ENCODE results near the gene SUN3.

SUN3 gene

GRCh38 chr7:48042216-48042615 lies 13.3 kb upstream of the SUN3 start:
- Histone ChIP-seq H3K4me2 (ENCODE audit: low read depth, low read length, poor library complexity, severe bottlenecking) (no peak overlapping the region), H3K79me2 (ENCODE audit: insufficient read depth, low read length) (no peaks in the 10 kb centered on the region), H3K27me3 (ENCODE audit: insufficient read depth, low read length, poor library complexity, severe bottlenecking) (no peaks in the 10 kb centered on the region), H3F3A (ENCODE audit: low read depth) (no peaks in the 10 kb centered on the region), H3K4me3 (ENCODE audit: low read length, poor library complexity, severe bottlenecking) (no peak overlapping the region), H3K9me3 (ENCODE audit: insufficient read depth, low read depth, low read length) (no peaks in the 10 kb centered on the region; the same call in 1 of the 2 replicates), H3K9me2 (replicated peaks; ENCODE audit: low read depth, low read length) (no peaks in the 10 kb centered on the region), H4K20me1 (ENCODE audit: insufficient read depth, low read length, poor library complexity, severe bottlenecking) (no peaks in the 10 kb centered on the region), H3K4me1 (ENCODE audit: insufficient read depth, low read length, poor library complexity, severe bottlenecking) (no peaks in the 10 kb centered on the region), H3K9ac (ENCODE audit: low read depth, low read length, poor library complexity, severe bottlenecking) (no peak overlapping the region), H3K36me3 (ENCODE audit: insufficient read depth, low read length) (no peaks in the 10 kb centered on the region), H2AFZ (ENCODE audit: low read length) (no peak overlapping the region)
- no peak for TF ChIP-seq CTCF (conservative IDR thresholded peaks at IDR 0.05; ENCODE audit: low read length)
- TF ChIP-seq EZH2phosphoT487 (IDR thresholded peaks at IDR 0.05; ENCODE audit: borderline replicate concordance) = no peak

- no peaks in the 10 kb centered on the region for H3F3A ChIP-seq (ENCODE audit: low read depth)
- H3K4me2 ChIP-seq (ENCODE audit: low read depth, low read length, poor library complexity, severe bottlenecking) = no peak overlapping the region
- no peaks in the 10 kb centered on the region for H3K4me1 ChIP-seq (ENCODE audit: insufficient read depth, low read length, poor library complexity, severe bottlenecking)
- H3K36me3 ChIP-seq (ENCODE audit: insufficient read depth, low read length) = no peaks in the 10 kb centered on the region
- H3K9me3 ChIP-seq (ENCODE audit: insufficient read depth, low read depth, low read length) = no peaks in the 10 kb centered on the region
- no peak for TF ChIP-seq CTCF (conservative IDR thresholded peaks at IDR 0.05; ENCODE audit: low read length)
- no peak for TF ChIP-seq EZH2phosphoT487 (IDR thresholded peaks at IDR 0.05; ENCODE audit: borderline replicate concordance)
- no peak overlapping the region for H2AFZ ChIP-seq (ENCODE audit: low read length)
- no peaks in the 10 kb centered on the region for H3K79me2 ChIP-seq (ENCODE audit: insufficient read depth, low read length)
- no peak overlapping the region for H3K4me3 ChIP-seq (ENCODE audit: low read length, poor library complexity, severe bottlenecking)
- no peak overlapping the region for H3K9ac ChIP-seq (ENCODE audit: low read depth, low read length, poor library complexity, severe bottlenecking)
- no peaks in the 10 kb centered on the region for H4K20me1 ChIP-seq (ENCODE audit: insufficient read depth, low read length, poor library complexity, severe bottlenecking)
- H3K27me3 ChIP-seq (ENCODE audit: insufficient read depth, low read length, poor library complexity, severe bottlenecking) = no peaks in the 10 kb centered on the region
- H3K9me2 ChIP-seq (replicated peaks; ENCODE audit: low read depth, low read length) = no peaks in the 10 kb centered on the region
These were observed 12.7 kb upstream of the SUN3 start for GRCh38 chr7:48041653-48041970.

GRCh38 chr7:48040944-48041652 lies 12.2 kb upstream of the SUN3 start:
- Histone ChIP-seq H3K4me1 (ENCODE audit: insufficient read depth, low read length, poor library complexity, severe bottlenecking) (no peaks in the 10 kb centered on the region), H2AFZ (ENCODE audit: low read length) (no peak overlapping the region), H3K79me2 (ENCODE audit: insufficient read depth, low read length) (no peaks in the 10 kb centered on the region), H3K4me2 (ENCODE audit: low read depth, low read length, poor library complexity, severe bottlenecking) (no peak overlapping the region), H3K9me2 (replicated peaks; ENCODE audit: low read depth, low read length) (no peaks in the 10 kb centered on the region), H3K36me3 (ENCODE audit: insufficient read depth, low read length) (no peaks in the 10 kb centered on the region), H3F3A (ENCODE audit: low read depth) (no peaks in the 10 kb centered on the region), H3K9ac (ENCODE audit: low read depth, low read length, poor library complexity, severe bottlenecking) (no peak overlapping the region), H3K9me3 (ENCODE audit: insufficient read depth, low read depth, low read length) (no peaks in the 10 kb centered on the region; the same call in 1 of the 2 replicates), H4K20me1 (ENCODE audit: insufficient read depth, low read length, poor library complexity, severe bottlenecking) (no peaks in the 10 kb centered on the region), H3K27me3 (ENCODE audit: insufficient read depth, low read length, poor library complexity, severe bottlenecking) (no peaks in the 10 kb centered on the region), H3K4me3 (ENCODE audit: low read length, poor library complexity, severe bottlenecking) (no peak overlapping the region)
- TF ChIP-seq EZH2phosphoT487 (IDR thresholded peaks at IDR 0.05; ENCODE audit: borderline replicate concordance) (no peak), CTCF (conservative IDR thresholded peaks at IDR 0.05; ENCODE audit: low read length) (no peak)

Data from Loucy (cell line).